HG02970 (cell line): ENCODE measurements around the gene MISFA.
A peak's percentile ranks its signal among the peaks of the same experiment; 100 is the strongest.
"Not testable (repeated sequence)": the region's sequence is repeated elsewhere in the genome, so short reads cannot be mapped to it uniquely, and the experiment has no call there.

Experiments
- ATAC-seq: cut with Tn5 transposase; IDR thresholded peaks from one replicate; pipeline ENCODE4 v1.9.1; 2021; ENCODE audit warnings: mild to moderate bottlenecking, moderate library complexity, moderate number of reproducible peaks; ENCODE audit not compliant: unreplicated experiment, low FRiP score

MISFA gene

GRCh38 chr11:18615628-18616392 is 16.2 kb downstream of the MISFA start:
- ATAC-seq, result peak; percentile 62

GRCh38 chr11:18617688-18618341 is 18.2 kb downstream of the MISFA start:
- ATAC-seq, result no peak

GRCh38 chr11:18618342-18619025 is 18.9 kb downstream of the MISFA start:
- no peak for ATAC-seq

GRCh38 chr11:18623707-18624106 is 24.1 kb downstream of the MISFA start:
- no peak for ATAC-seq

DNA sequence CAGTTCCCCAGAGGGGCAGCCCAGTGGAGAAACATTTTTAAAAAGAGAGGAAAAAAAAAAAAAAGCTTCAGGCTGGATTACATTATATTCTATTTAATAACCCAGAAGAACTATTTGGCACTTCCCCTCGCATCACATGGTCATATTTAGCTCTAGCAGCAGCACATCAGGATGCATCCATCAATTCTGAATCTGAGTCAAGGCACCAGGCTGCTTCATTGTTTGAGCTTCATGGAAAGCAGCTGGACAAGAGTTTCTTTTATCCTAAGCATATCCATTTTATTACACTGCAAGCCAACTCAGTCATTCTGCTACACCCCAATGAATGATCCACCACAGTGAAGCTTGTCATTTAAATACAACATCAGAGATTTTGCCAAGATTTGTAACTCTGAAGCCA is 24.6 kb downstream of the MISFA start:
- no peak for ATAC-seq

GRCh38 chr11:18632841-18633240 is 33.3 kb downstream of the MISFA start:
- no peak for ATAC-seq

- ATAC-seq, result peak; percentile 41
These were observed 33.9 kb downstream of the MISFA start for GRCh38 chr11:18633256-18634139.

- ATAC-seq, result peak; percentile 91
These were observed 34.8 kb downstream of the MISFA start, which contains the start of gene SPTY2D1 for GRCh38 chr11:18634140-18635032. Gene SPTY2D1, minus strand, starts transcription at chr11:18634342. Its CDS starts 85 bp downstream, at chr11:18634257.

- no peak for ATAC-seq
These were observed 42.1 kb downstream of the MISFA start for GRCh38 chr11:18641677-18642076.

- not testable (repeated sequence) for ATAC-seq
These were observed 43.4 kb downstream of the MISFA start for GRCh38 chr11:18643034-18643433.

DNA sequence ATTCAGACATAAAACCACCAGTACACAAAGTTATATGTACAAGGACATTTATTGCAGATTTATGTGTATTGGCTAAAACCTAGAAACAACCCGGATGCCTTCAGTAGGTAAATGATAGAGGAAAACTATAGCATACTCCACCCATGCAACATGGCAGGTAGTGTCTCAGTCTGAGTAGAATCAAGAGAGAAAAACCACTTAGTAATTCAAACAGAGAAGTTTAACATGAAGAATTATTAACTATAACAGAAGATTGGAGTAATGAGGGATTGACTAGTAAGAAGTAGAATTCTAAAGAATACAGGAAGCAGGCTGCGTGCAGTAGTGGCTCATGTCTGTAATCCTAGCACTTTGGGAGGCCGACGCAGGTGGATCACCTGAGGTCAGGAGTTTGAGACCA is 50.8 kb downstream of the MISFA start:
- no peak for ATAC-seq

DNA sequence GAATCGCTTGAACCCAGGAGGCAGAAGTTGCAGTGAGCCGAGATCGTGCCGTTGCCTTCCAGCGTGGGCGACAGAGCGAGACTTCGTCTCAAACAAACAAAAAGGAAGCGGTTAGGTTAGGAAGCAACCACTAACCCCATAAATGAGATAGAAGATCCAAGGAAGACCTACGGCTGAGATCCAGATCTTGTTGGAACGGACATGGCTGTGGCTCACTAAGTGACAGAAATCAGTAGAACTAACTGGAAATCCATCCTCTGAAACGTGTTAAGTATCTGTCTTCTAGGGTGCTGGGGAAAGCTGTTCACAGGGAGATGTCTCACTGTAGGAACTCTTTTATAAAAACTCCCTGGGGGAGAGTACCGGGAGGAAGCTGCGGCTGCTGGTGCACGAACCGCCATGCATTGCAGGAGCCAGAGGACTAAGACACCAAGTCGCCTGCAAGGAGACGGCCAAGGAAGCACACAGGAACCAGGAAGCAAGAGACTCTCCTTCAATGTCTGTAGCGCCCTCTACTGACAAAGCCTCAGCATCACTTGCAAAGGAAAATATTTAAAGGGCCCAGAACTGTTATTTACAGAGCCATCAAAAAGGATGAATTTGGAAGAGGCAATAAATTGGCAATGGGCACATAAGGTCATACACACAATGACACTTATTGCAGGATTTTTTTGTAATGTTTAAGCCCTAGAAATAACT is 51.4 kb downstream of the MISFA start:
- ATAC-seq, result no peak
